C4-2B (cell line): ENCODE data around the gene SPG7.

ENCODE experiments used
- ZFX ChIP-seq: fragments of 450-650 bp; IDR thresholded peaks from 2 replicates; pipeline ENCODE4 v1.6.1; 2017
- TF ChIP-seq, protein P1 (sequence below): fragments of 450-650 bp; conservative IDR thresholded peaks from 2 replicates; pipeline ENCODE4 v1.5.1; 2017; ENCODE audit warnings: mild to moderate bottlenecking

DNA sequence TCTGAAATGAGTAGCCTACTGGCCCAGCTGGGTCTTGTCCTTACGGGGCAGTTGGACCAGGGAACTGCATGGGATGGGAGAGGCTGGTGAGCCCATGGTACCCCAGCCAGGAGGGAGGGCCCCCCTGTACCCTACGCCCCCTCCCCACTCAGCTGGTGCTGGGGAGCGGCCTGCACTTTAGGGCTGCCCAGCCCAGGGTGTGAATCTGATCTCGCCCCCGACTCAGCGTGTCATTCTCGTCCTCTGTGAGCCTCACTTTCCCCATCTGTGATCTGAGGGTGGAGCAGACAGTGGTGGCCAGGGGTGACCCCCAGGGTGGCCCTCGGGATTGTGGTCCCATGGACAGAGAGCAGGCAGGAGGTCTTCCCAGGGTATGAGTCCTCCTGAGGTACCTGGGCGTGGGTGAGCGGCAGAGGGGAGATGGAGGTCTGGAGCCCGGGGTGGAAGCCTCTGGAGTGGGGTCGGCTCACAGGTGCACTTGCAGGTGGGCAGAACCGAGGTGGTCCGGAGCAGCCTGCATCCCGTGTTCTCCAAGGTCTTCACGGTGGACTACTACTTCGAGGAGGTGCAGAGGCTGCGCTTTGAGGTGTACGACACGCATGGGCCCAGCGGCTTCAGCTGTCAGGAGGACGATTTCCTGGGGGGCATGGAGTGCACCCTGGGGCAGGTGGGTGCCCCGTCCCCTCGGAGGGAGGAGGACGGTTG, 69.0 kb downstream of the SPG7 start:
- TF ChIP-seq, protein P1, sequence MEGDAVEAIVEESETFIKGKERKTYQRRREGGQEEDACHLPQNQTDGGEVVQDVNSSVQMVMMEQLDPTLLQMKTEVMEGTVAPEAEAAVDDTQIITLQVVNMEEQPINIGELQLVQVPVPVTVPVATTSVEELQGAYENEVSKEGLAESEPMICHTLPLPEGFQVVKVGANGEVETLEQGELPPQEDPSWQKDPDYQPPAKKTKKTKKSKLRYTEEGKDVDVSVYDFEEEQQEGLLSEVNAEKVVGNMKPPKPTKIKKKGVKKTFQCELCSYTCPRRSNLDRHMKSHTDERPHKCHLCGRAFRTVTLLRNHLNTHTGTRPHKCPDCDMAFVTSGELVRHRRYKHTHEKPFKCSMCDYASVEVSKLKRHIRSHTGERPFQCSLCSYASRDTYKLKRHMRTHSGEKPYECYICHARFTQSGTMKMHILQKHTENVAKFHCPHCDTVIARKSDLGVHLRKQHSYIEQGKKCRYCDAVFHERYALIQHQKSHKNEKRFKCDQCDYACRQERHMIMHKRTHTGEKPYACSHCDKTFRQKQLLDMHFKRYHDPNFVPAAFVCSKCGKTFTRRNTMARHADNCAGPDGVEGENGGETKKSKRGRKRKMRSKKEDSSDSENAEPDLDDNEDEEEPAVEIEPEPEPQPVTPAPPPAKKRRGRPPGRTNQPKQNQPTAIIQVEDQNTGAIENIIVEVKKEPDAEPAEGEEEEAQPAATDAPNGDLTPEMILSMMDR, result no peak
- no peak for TF ChIP-seq ZFX
